ENCODE results near the gene PPFIA2. TPM values are rescaled to one million over a fixed set of nuclear protein-coding genes. Genes with fewer than 3 reads are reported as not detected.

The PPFIA2 gene
- total and polyA plus RNA-seq, 10 of the 15 experiments (the other 5 are each of a cell fraction or from before 2014, with no cell fraction given) = 0.06 to 0.39 (median 0.18) TPM; not detected in 6

- CTCF ChIA-PET = interaction anchor here (0.6 to 0.7 kb wide), 3 partner anchors 19 to 691 kb away, joined by 3 read pairs; no protein-coding TSS in a partner anchor
- Histone ChIP-seq H3K27ac (ENCODE audit: control insufficient read depth, insufficient read depth) (no peak overlapping the region), H3K4me3 (no peak overlapping the region), H3K4me1 (ENCODE audit: control insufficient read depth, insufficient read depth, low read length) (no peaks in the 10 kb centered on the region), H3K79me2 (ENCODE audit: control insufficient read depth, insufficient read depth, low read length) (no peaks in the 10 kb centered on the region), H3K9me3 (replicated peaks; ENCODE audit: control insufficient read depth, insufficient read depth, low read length) (no peaks in the 10 kb centered on the region), H2AFZ (ENCODE audit: control insufficient read depth, low read depth, low read length) (no peak overlapping the region), H3K9ac (ENCODE audit: control insufficient read depth, insufficient read depth, low read length) (no peak overlapping the region), H3K4me2 (ENCODE audit: control insufficient read depth, insufficient read depth) (no peak overlapping the region), H3K27me3 (replicated peaks in 1 of 2; ENCODE audit: control insufficient read depth in 2 of 2, insufficient read depth in 2 of 2, low read length in 1 of 2) (no peaks in the 10 kb centered on the region), H3K36me3 (ENCODE audit: control insufficient read depth in 2 of 2, insufficient read depth in 2 of 2, low read length in 1 of 2) (no peaks in the 10 kb centered on the region), H4K20me1 (ENCODE audit: control insufficient read depth, insufficient read depth) (no peaks in the 10 kb centered on the region)
- RAD21 ChIA-PET (ENCODE audit: unreplicated experiment) = no interaction called here
- ATAC-seq (peak; percentile 69), DNase-seq (ENCODE audit: low read depth, low spot score) (no peak), FAIRE-seq (no peak)
- SMC1A ChIA-PET (ENCODE audit: uncharacterized antibody, unreplicated experiment) = interaction anchor here (1.0 kb wide), 1 partner anchor 19 kb away, joined by 3 read pairs; no protein-coding TSS in a partner anchor
- in situ Hi-C loops (cut with MboI) = no loop called here
- no peak for TF ChIP-seq LARP7 (IDR thresholded peaks at IDR 0.05)
- TF ChIP-seq ZBTB11 (CRISPR knock-in tag; IDR thresholded peaks at IDR 0.05) = no peak
- TF ChIP-seq POLR2AphosphoS5 (IDR thresholded peaks at IDR 0.05; ENCODE audit: low read length) = no peak
- no peak for TF ChIP-seq POLR2A (IDR thresholded peaks at IDR 0.05; ENCODE audit: low read depth, low read length)
- TF ChIP-seq NFYB (IDR thresholded peaks at IDR 0.05; ENCODE audit: insufficient read depth, low read depth, low read length) = no peak
- TF ChIP-seq POU2F2 (IDR thresholded peaks at IDR 0.05; ENCODE audit: borderline replicate concordance, low read depth, low read length) = no peak
- no peak for TF ChIP-seq USF1 (IDR thresholded peaks at IDR 0.05; ENCODE audit: borderline replicate concordance, extremely low read length, insufficient read depth, low read depth, low read length)
- no peak for TF ChIP-seq SMAD1 (IDR thresholded peaks at IDR 0.05; ENCODE audit: low read depth, partially characterized antibody)
- no TSS peak for BruUV-seq (replicated peaks)
- intact Hi-C loops (cut with micrococcal nuclease; ENCODE audit: unreplicated experiment) = no loop called here
- WGBS (ENCODE audit: insufficient coverage, insufficient replicate concordance, low lambda C conversion rate, missing lambda C conversion rate) = 14% methylated on average over 7 of the region's 7 CpGs
- POLR2A ChIA-PET = no interaction called here
These were observed 161.1 kb downstream of the PPFIA2 start for GRCh38 chr12:81597928-81598604.

Measured in GM12878 (cell line).